Measurements from ENCODE around the gene FAM72D. TPM values are rescaled to one million over a fixed set of nuclear protein-coding genes. Genes with fewer than 3 reads are reported as not detected.
"Not testable (repeated sequence)": the region's sequence is repeated elsewhere in the genome, so short reads cannot be mapped to it uniquely, and the experiment has no call there.

FAM72D gene
- total RNA-seq, 1 donor from 2014 or later, result 8.7 TPM

GRCh38 chr1:145144264-145144913 is 48.6 kb downstream of the FAM72D start:
- H3K36me3 Mint-ChIP-seq (ENCODE audit: low read depth); H3K27me3 Mint-ChIP-seq (ENCODE audit: insufficient read depth); H3K9me3 Mint-ChIP-seq; H3K4me3 Mint-ChIP-seq; H3K27ac Mint-ChIP-seq; H3K4me1 Mint-ChIP-seq (ENCODE audit: low read depth); DNase-seq (ENCODE audit: low spot score); intact Hi-C loops (cut with micrococcal nuclease): not testable (repeated sequence)

- H3K9me3 Mint-ChIP-seq; H3K36me3 Mint-ChIP-seq (ENCODE audit: low read depth); H3K4me1 Mint-ChIP-seq (ENCODE audit: low read depth); H3K27ac Mint-ChIP-seq; H3K27me3 Mint-ChIP-seq (ENCODE audit: insufficient read depth); H3K4me3 Mint-ChIP-seq; intact Hi-C loops (cut with micrococcal nuclease); DNase-seq (ENCODE audit: low spot score): not testable (repeated sequence)
These were observed 50.5 kb downstream of the FAM72D start for GRCh38 chr1:145146308-145146707.

- H3K27me3 Mint-ChIP-seq (ENCODE audit: insufficient read depth); intact Hi-C loops (cut with micrococcal nuclease); H3K4me1 Mint-ChIP-seq (ENCODE audit: low read depth); H3K27ac Mint-ChIP-seq; H3K4me3 Mint-ChIP-seq; DNase-seq (ENCODE audit: low spot score); H3K36me3 Mint-ChIP-seq (ENCODE audit: low read depth); H3K9me3 Mint-ChIP-seq: not testable (repeated sequence)
These were observed 51.4 kb downstream of the FAM72D start for GRCh38 chr1:145147172-145147571.

GRCh38 chr1:145155421-145155820 is 59.6 kb downstream of the FAM72D start:
- H3K4me3 Mint-ChIP-seq; H3K27me3 Mint-ChIP-seq (ENCODE audit: insufficient read depth); H3K9me3 Mint-ChIP-seq; H3K36me3 Mint-ChIP-seq (ENCODE audit: low read depth); DNase-seq (ENCODE audit: low spot score); H3K27ac Mint-ChIP-seq; intact Hi-C loops (cut with micrococcal nuclease); H3K4me1 Mint-ChIP-seq (ENCODE audit: low read depth): not testable (repeated sequence)

- H3K4me3 Mint-ChIP-seq; H3K4me1 Mint-ChIP-seq (ENCODE audit: low read depth); H3K36me3 Mint-ChIP-seq (ENCODE audit: low read depth); H3K27me3 Mint-ChIP-seq (ENCODE audit: insufficient read depth); H3K27ac Mint-ChIP-seq; DNase-seq (ENCODE audit: low spot score); H3K9me3 Mint-ChIP-seq; intact Hi-C loops (cut with micrococcal nuclease): not testable (repeated sequence)
These were observed 60.1 kb downstream of the FAM72D start for GRCh38 chr1:145155873-145156272.

GRCh38 chr1:145156891-145157610 is 61.3 kb downstream of the FAM72D start:
- H3K4me3 Mint-ChIP-seq, result peak overlapping the region; percentile 68
- H3K4me1 Mint-ChIP-seq (ENCODE audit: low read depth); H3K36me3 Mint-ChIP-seq (ENCODE audit: low read depth); H3K27me3 Mint-ChIP-seq (ENCODE audit: insufficient read depth); H3K9me3 Mint-ChIP-seq; intact Hi-C loops (cut with micrococcal nuclease): not testable (repeated sequence)
- DNase-seq (ENCODE audit: low spot score), result peak; percentile 24
- H3K27ac Mint-ChIP-seq, result peak overlapping the region; percentile 87

- DNase-seq (ENCODE audit: low spot score); intact Hi-C loops (cut with micrococcal nuclease): not testable (repeated sequence)
These were observed 61.9 kb downstream of the FAM72D start for GRCh38 chr1:145157715-145158114.

GRCh38 chr1:145161046-145161752 is 65.4 kb downstream of the FAM72D start:
- intact Hi-C loops (cut with micrococcal nuclease); H3K27me3 Mint-ChIP-seq (ENCODE audit: insufficient read depth); DNase-seq (ENCODE audit: low spot score); H3K36me3 Mint-ChIP-seq (ENCODE audit: low read depth); H3K4me3 Mint-ChIP-seq; H3K27ac Mint-ChIP-seq; H3K4me1 Mint-ChIP-seq (ENCODE audit: low read depth); H3K9me3 Mint-ChIP-seq: not testable (repeated sequence)

More at GRCh38 chr1:145157715-145158114, 61.9 kb downstream of the FAM72D start:
- not testable (repeated sequence) for H3K27ac Mint-ChIP-seq; H3K4me1 Mint-ChIP-seq (ENCODE audit: low read depth); H3K27me3 Mint-ChIP-seq (ENCODE audit: insufficient read depth); H3K4me3 Mint-ChIP-seq; H3K36me3 Mint-ChIP-seq (ENCODE audit: low read depth); H3K9me3 Mint-ChIP-seq

Other genes with a start within 250 kb of the FAM72D start
- 41.9 and 44.4 TPM in 2 replicates for gene SRGAP2B, start 646 bp upstream of the FAM72D start, total RNA-seq
- gene PPIAL4D, start 146.2 kb downstream of the FAM72D start, total RNA-seq, result not detected in 2 replicates

All from activated T-helper 1 cell treated with anti-CD3 and anti-CD28 coated beads, Interleukin-12 subunit alpha, Interleukin-12 subunit beta, Interleukin-2, Interleukin-4 antibody, amounts not matched to agents 30 ng/mL and 10 ng/mL and 1 ng/mL, durations not matched to agents 14 hours and 24 hours and 36 hours (primary cell).